Endodermal cell (in vitro differentiated cells): ENCODE measurements around the gene CHRNA5. TPM values are rescaled to one million over a fixed set of nuclear protein-coding genes. Genes with fewer than 3 reads are reported as not detected.

Experiments
- DNase-seq: peaks from one replicate; pipeline ENCODE4 v3.0.0-alpha.2; 2017
- H3K27ac ChIP-seq: 2 replicates; pipeline ENCODE4 v1.5.1; 2013; ENCODE audit warnings: mild to moderate bottlenecking, low read depth, low read length, moderate library complexity
- H3K27me3 ChIP-seq: 2 replicates; pipeline ENCODE4 v1.6.1; 2013; ENCODE audit warnings: mild to moderate bottlenecking, low read length, moderate library complexity; ENCODE audit not compliant: insufficient read depth, control insufficient read depth, poor library complexity, severe bottlenecking
- H3K36me3 ChIP-seq: 2 replicates; pipeline ENCODE4 v1.7.0; 2013; ENCODE audit warnings: mild to moderate bottlenecking, low read length, moderate library complexity; ENCODE audit not compliant: control insufficient read depth, insufficient read depth
- H3K4me1 ChIP-seq: one replicate; pipeline ENCODE4 v1.7.0; 2013; ENCODE audit warnings: low read length; ENCODE audit not compliant: control insufficient read depth, insufficient read depth
- H3K4me3 ChIP-seq: 2 replicates; pipeline ENCODE4 v1.5.1; 2013; ENCODE audit warnings: mild to moderate bottlenecking, low read length, moderate library complexity
- H3K9ac ChIP-seq: 2 replicates; pipeline ENCODE4 v1.6.1; 2013; ENCODE audit warnings: mild to moderate bottlenecking, low read length, moderate library complexity; ENCODE audit not compliant: poor library complexity, severe bottlenecking; ENCODE audit errors: extremely low read depth
- H3K9me3 ChIP-seq: 2 replicates; pipeline ENCODE4 v1.6.1; 2013; ENCODE audit warnings: mild to moderate bottlenecking, low read length, moderate library complexity; ENCODE audit not compliant: control insufficient read depth
- H3K27ac Mint-ChIP-seq: 2 replicates; pipeline ENCODE4 v1.8.0; 2020; ENCODE audit warnings: mixed read lengths
- H3K27me3 Mint-ChIP-seq: 2 replicates; pipeline ENCODE4 v1.8.0; 2021; ENCODE audit warnings: mild to moderate bottlenecking, mixed read lengths; ENCODE audit not compliant: insufficient read depth
- H3K36me3 Mint-ChIP-seq: 2 replicates; pipeline ENCODE4 v1.8.0; 2020; ENCODE audit warnings: low read depth, mixed read lengths
- H3K4me1 Mint-ChIP-seq: 2 replicates; pipeline ENCODE4 v1.8.0; 2020; ENCODE audit warnings: mixed read lengths
- H3K4me3 Mint-ChIP-seq: 2 replicates; pipeline ENCODE4 v1.8.0; 2020; ENCODE audit warnings: mild to moderate bottlenecking, moderate library complexity, mixed read lengths
- H3K9me3 Mint-ChIP-seq: 2 replicates; pipeline ENCODE4 v1.8.0; 2020; ENCODE audit warnings: mild to moderate bottlenecking, mixed read lengths
- WGBS, 2 experiments: methylation state at CpG; one replicate each; pipeline versions ENCODE4 v1.1.5 to v1.1.7; 2013; ENCODE audit warnings: missing lambda C conversion rate in 2 of 2, mixed read lengths in 1 of 2; ENCODE audit not compliant: insufficient coverage in 1 of 2, insufficient read length in 1 of 2; 5-methylcytosine and 5-hydroxymethylcytosine counted together
- total RNA-seq, 2 donors: library from RNA; stranded (reverse); fragmentation: NEBNext Ultra II Directional in 1 of 2; extraction: Animal tissue kit (Norgen Biotek cat#: 25700) in 1 of 2; gene quantifications; 2 replicates in 1 of 2; 3 replicates in 1 of 2; pipeline ENCODE4 v1.2.1, GENCODE V29; 2021
- TF ChIP-seq, protein P1 (sequence below): fragments of 200-600 bp; sonication (generic); conservative IDR thresholded peaks from 2 replicates; pipeline ENCODE4 v1.5.0; 2021; ENCODE audit warnings: antibody characterized with exemption, mild to moderate bottlenecking

The CHRNA5 gene
- total RNA-seq, 2 donors from 2014 or later = 16.4 to 23.0 TPM

DNA sequence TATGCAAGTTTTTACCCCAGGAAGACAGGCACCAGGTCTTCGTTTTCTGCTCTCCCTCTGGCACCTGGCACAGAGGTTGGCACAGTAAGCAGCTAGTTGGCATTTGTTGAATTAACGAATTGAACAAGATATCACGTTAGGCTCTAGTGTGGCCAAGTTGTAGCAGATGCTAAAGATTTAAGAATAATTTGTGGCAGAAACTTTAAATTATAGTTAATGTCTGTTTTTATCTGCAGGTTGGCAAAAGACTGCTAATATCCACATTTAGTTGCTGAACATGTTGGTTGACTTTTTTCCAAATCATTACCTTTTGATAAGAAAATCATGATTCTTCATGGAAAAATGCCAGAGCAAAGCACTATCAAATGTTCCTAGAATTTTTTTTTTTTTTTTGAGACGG, 8.1 kb downstream of the CHRNA5 start:
- no peaks in the 10 kb centered on the region for H3K27me3 ChIP-seq
- no peaks in the 10 kb centered on the region for H3K4me1 Mint-ChIP-seq
- no peaks in the 10 kb centered on the region for H3K36me3 Mint-ChIP-seq
- H3K27ac Mint-ChIP-seq = no peak overlapping the region
- no peaks in the 10 kb centered on the region for H3K9me3 Mint-ChIP-seq
- TF ChIP-seq, protein P1, sequence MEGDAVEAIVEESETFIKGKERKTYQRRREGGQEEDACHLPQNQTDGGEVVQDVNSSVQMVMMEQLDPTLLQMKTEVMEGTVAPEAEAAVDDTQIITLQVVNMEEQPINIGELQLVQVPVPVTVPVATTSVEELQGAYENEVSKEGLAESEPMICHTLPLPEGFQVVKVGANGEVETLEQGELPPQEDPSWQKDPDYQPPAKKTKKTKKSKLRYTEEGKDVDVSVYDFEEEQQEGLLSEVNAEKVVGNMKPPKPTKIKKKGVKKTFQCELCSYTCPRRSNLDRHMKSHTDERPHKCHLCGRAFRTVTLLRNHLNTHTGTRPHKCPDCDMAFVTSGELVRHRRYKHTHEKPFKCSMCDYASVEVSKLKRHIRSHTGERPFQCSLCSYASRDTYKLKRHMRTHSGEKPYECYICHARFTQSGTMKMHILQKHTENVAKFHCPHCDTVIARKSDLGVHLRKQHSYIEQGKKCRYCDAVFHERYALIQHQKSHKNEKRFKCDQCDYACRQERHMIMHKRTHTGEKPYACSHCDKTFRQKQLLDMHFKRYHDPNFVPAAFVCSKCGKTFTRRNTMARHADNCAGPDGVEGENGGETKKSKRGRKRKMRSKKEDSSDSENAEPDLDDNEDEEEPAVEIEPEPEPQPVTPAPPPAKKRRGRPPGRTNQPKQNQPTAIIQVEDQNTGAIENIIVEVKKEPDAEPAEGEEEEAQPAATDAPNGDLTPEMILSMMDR = no peak
- no peaks in the 10 kb centered on the region for H3K9me3 ChIP-seq
- 93 to 100% methylated on average over 3 to 4 of the region's 4 CpGs for WGBS, 2 experiments
- no peak overlapping the region for H3K9ac ChIP-seq
- no peak for DNase-seq
- H3K4me3 Mint-ChIP-seq = no peak overlapping the region
- H3K27me3 Mint-ChIP-seq = no peaks in the 10 kb centered on the region
- no peaks in the 10 kb centered on the region for H3K4me1 ChIP-seq
- H3K4me3 ChIP-seq = no peak overlapping the region
- no peaks in the 10 kb centered on the region for H3K36me3 ChIP-seq
- H3K27ac ChIP-seq = no peak overlapping the region

DNA sequence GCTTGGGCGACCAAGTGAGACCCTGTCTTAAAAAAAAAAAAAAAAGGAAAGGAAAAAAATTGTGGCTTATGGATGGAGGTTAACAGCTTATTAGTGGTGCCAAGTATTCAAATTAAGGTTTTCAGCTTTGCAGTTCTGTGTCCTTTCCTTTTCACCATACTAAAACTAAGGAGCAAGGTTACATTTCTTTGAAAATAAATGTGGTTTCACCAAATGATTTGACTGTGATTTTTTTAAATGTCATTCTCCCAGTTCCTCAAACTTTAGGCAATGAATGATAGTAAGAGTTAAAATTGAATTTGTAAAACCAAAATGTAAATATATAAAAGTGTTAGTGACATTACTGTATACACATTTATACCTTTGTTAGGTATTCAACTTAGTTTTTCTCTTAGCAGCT, 9.6 kb downstream of the CHRNA5 start:
- no peak overlapping the region for H3K4me3 Mint-ChIP-seq
- Histone ChIP-seq H3K9ac (no peak overlapping the region), H3K4me3 (no peak overlapping the region), H3K36me3 (no peaks in the 10 kb centered on the region), H3K27ac (no peak overlapping the region), H3K27me3 (no peaks in the 10 kb centered on the region), H3K4me1 (no peaks in the 10 kb centered on the region), H3K9me3 (no peaks in the 10 kb centered on the region)
- no peaks in the 10 kb centered on the region for H3K27me3 Mint-ChIP-seq
- no peaks in the 10 kb centered on the region for H3K36me3 Mint-ChIP-seq
- no peak for DNase-seq
- 89 to 100% methylated on average over 1 of the region's 1 CpG for WGBS, 2 experiments
- TF ChIP-seq, protein P1 = no peak
- H3K27ac Mint-ChIP-seq = no peak overlapping the region
- no peaks in the 10 kb centered on the region for H3K9me3 Mint-ChIP-seq
- no peaks in the 10 kb centered on the region for H3K4me1 Mint-ChIP-seq

- Histone ChIP-seq H3K9me3 (no peaks in the 10 kb centered on the region), H3K36me3 (no peaks in the 10 kb centered on the region), H3K27ac (no peak overlapping the region), H3K9ac (no peak overlapping the region), H3K27me3 (no peaks in the 10 kb centered on the region), H3K4me3 (no peak overlapping the region), H3K4me1 (no peaks in the 10 kb centered on the region)
- DNase-seq = no peak
- WGBS, 2 experiments = 100% methylated on average over 1 of the region's 1 CpG; no CpG with 5 or more reads in 1 of the 2 experiments
- Mint-ChIP-seq H3K36me3 (peaks cover 9% of the 10 kb centered on the region), H3K4me3 (no peak overlapping the region), H3K9me3 (no peaks in the 10 kb centered on the region), H3K27me3 (no peaks in the 10 kb centered on the region), H3K4me1 (no peaks in the 10 kb centered on the region), H3K27ac (no peak overlapping the region)
- TF ChIP-seq, protein P1 = no peak
Measured at GRCh38 chr15:78597583-78597982, 32.3 kb downstream of the CHRNA5 start.
